GM12873 (cell line): Measurements from ENCODE around the gene XPO6.

Experiments
- CTCF ChIP-seq: IDR thresholded peaks from 2 replicates; pipeline ENCODE4 v1.5.1; 2012; ENCODE audit warnings: low read depth, mild to moderate bottlenecking, moderate library complexity, low read length, control low read depth; ENCODE audit not compliant: insufficient read depth; ENCODE audit errors: missing control alignments

XPO6 gene

GRCh38 chr16:28058839-28059589 lies 152.8 kb downstream of the XPO6 start:
- TF ChIP-seq CTCF: no peak

GRCh38 chr16:28057949-28058348 lies 153.8 kb downstream of the XPO6 start:
- no peak for TF ChIP-seq CTCF

GRCh38 chr16:28053461-28053860 lies 158.3 kb downstream of the XPO6 start:
- no peak for TF ChIP-seq CTCF

- no peak for TF ChIP-seq CTCF
These were observed 159.3 kb downstream of the XPO6 start for GRCh38 chr16:28052274-28053128.

GRCh38 chr16:28051486-28051885 lies 160.3 kb downstream of the XPO6 start:
- no peak for TF ChIP-seq CTCF
